Activated CD4-positive, alpha-beta T cell treated with anti-CD3 and anti-CD28 coated beads for 24 hours (primary cell): ENCODE data around the gene SH2D6.
"Not testable (repeated sequence)": the region's sequence is repeated elsewhere in the genome, so short reads cannot be mapped to it uniquely, and the experiment has no call there.

Experiments used
- DNase-seq, 2 donors: peaks; one replicate each; pipeline ENCODE4 v3.0.0-alpha.2; 2020; ENCODE audit warnings: low read depth in 2 of 2

Gene SH2D6

GRCh38 chr2:85439025-85439472 is 20.5 kb downstream of the SH2D6 start:
- no peak for DNase-seq

DNA sequence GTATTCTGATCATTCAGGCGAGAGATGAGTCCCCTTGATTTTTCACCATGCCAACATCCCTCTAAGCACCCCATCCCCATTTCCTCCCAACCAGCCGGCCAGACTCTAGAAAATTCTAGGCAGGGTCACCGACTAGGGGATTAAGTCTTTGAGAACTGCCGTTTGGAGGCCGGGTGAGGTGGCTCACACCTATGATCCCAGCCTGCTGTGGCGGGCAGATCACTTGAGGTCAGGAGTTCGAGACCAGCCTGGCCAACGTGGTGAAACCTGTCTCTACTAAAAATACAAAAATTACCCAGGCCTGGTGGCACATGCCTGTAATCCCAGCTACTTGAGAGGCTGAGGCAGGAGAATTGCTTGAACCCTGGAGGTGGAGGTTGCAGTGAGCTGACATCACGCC is 21.1 kb downstream of the SH2D6 start:
- DNase-seq: not testable (repeated sequence)

GRCh38 chr2:85439986-85440385 is 21.5 kb downstream of the SH2D6 start:
- no peak for DNase-seq

DNA sequence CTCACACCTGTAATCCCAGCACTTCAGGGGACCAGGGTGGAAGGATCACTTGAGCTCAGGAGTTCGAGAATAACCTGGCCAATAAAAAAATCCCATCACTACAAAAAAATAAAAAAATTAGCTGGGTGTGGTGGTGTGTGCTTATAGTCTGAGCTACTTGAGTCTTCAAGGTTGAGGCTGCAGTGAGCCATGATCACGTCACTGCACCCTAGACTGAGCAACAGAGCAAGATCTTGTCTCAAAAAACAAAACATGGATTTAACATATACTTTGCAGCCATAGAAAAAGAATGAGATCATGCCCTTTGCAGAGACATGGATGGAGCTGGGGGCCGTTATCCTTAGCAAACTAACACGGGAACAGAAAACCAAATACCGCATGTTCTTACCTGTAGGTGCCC is 22.2 kb downstream of the SH2D6 start:
- no peak for DNase-seq

- no peak for DNase-seq
Measured at GRCh38 chr2:85441864-85442263, 23.4 kb downstream of the SH2D6 start.

- DNase-seq: no peak
Measured at GRCh38 chr2:85444629-85445172, 26.2 kb downstream of the SH2D6 start.

DNA sequence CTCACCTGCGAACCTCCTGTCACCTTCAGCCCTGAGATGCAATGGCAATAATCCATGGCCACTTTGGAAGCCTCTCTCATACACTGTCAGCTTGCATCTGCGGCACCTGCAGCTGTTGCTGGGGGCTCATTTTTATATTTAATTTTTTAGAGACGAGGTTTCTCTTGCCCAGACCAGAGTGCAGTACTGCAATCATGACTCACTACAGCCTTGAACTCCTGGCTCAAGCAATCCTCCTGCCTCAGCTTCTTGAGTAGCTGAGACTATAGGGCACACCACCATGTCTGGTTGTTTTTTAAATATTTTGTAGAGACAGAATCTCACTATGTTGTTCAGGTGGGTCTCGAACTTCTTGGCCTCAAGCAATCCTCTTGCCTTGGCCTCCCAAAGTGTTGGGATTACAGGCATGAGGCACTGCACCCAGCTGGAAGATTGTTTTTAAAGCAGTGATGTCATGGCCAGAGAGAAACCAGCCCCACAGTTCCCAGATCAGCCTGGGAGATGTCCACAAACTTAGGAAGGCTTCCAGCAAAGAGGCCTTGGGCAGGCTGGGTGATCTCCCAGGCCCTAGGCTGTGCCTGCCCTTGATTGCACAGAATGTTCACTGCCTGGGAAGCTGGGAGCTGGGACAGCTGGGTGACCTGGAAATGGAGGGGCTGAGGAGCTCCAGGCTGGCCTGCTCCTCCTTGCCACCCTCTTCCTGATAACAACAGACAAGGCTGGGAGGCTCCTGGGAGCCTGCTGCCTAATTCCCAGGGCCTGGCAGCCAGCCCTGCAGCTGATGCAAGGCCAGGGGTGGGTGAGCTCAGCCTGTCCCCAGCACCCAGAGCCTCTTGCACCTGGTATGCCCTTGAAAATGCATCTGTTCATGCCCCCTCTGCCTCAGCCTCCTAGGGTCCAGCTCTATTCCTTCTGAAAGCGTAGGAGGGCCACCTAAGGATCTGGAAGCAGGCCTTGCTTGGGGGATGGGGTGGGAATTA is 27.1 kb downstream of the SH2D6 start:
- DNase-seq: no peak

DNA sequence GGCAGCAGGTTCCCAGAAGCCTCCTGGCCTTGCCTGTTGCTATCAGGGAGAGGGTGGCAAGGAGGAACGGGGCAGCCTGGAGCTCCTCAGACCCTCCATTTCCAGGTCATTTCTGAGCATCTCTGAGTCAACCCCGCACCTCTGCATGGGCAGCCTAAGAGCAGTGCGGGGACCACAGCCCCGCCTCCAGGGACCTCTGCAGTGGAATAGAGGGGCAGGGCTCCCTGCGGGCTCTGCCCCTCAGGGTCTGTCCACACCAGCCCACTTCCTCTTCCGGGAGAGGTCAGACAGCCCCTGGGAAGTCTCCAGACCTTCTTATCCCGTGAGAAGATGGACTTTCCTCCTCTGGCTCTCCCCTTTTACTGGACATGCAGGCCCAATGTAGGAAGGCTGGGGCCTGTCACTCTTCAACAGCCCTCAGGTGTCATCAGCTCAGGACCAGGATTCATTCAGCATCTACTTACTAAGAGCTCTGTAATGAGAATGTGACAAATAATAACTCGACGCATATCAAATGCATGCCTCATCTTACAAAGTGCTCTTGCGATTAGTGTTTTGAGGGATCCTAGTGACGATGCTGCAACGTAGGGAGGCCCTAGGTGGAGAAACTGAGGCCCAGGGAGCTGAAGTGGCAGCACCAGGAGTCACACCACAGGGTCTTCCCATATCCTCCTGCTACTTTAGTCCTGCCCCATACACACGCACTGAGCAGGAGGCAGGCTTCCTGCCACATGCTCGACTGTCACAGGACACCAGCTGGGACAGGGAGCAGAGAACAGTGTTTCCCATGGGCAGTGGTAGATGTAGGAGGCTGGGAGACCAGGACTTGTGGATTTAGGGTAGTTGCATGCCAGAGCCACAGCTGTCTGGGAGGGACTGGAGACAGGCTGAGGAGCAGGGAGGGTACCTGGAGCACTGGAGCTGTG is 28.0 kb downstream of the SH2D6 start:
- DNase-seq: no peak

DNA sequence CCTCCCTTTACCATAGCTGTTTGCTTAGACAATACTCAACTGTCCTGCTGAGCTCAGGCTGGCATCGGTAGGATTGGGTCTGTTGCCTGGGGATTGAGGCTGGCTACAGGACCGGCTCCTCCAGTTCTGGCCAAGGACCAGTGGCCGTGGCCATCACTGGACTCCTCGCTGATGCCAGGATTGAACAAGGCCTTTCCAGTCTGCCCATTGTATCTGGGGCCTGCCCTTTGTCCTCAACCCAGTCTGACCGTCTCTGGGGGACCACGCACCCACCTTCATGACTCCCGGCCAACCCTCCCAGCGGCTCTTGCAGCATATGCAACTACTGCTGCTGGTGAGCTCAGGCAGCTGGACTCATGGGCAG is 28.7 kb downstream of the SH2D6 start:
- no peak for DNase-seq

GRCh38 chr2:85448461-85449213 is 30.1 kb downstream of the SH2D6 start:
- no peak for DNase-seq

GRCh38 chr2:85449214-85449588 is 30.7 kb downstream of the SH2D6 start:
- DNase-seq: no peak

- DNase-seq: no peak
Measured at GRCh38 chr2:85452237-85452636, 33.7 kb downstream of the SH2D6 start.

DNA sequence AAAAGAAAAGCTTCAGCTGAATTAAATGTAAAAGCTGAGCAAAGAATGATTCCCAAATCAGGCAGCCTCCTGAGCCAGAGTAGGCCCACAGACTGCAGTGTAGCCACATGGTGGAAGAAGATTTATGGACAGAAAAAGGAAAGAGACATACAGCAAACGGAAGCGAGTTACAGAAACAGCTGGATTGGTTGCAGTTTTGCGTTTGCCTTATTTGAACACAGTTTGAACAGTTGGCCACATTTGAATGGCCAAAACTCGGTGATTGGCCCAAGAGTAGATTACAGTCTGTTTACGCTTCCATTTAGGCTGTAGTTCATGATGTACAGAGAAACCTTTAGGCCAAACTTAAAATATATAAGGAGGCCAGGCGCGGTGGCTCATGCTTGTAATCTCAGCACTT is 35.1 kb downstream of the SH2D6 start:
- no peak for DNase-seq

GRCh38 chr2:85455552-85456090 is 37.1 kb downstream of the SH2D6 start:
- no peak for DNase-seq

GRCh38 chr2:85457043-85457442 is 38.5 kb downstream of the SH2D6 start:
- no peak for DNase-seq

- no peak for DNase-seq
Measured at GRCh38 chr2:85457877-85458316, 39.4 kb downstream of the SH2D6 start.

DNA sequence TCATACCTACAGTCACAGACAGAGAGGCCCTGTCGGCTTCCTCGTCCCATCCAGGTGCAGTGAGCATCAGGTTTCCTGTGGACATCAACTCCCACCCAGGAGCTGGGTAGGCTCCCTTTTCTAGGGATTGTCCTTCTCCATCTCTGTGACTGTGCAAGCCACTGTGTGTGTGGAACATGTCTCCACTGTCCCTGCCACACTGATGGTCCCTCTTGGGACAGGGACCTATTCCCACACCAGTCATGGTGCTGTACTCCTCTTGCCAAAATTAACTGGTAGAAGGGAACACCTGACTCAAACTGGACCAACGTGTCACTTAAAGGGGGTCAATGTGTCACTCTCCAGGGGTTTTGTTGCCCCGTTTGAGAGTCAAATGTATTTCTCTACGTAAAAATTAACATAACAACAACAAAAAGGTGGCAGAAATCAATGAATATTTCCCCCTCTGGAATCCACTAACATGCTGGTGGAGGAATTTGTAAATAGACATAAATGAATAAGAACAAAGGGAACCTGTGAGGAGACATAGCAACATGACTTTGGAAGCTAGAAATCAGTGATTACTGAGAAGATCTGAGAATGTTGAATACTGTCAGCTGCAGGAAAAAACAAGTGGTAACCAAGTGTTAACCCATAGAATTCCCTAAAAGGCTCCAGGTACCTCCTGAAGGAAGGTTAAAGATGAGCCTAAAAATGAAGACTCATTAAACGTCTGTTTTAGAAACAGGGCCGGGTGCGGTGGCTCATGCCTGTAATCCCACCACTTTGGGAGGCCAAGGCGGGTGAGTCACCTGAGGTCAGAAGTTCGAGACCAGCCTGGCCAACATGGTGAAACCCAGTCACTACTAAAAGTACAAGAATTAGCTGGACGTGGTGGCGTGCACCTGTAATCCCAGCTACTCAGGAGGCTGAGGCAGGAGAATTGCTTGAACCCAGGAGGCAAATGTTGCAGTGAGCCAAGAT is 40.4 kb downstream of the SH2D6 start:
- no peak for DNase-seq

GRCh38 chr2:85459771-85460170 is 41.3 kb downstream of the SH2D6 start:
- DNase-seq: no peak

DNA sequence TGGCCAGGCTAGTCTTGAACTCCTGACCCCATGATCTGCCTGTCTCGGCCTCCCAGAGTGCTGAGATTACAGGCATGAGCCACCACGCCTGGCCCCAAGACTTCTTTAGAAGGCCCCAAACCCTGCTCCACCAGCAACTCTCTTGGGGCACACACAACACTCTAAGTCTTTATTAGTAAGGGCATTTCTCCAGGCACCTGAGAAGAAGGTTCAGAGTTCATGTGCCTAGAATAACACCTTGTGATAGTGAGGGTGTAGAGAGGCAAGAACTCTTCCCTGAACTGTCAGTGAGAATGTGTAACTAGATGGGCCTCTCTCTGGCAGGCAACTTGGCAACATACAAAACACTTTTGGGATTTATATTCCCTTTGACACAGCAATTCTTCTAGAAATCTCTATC is 43.8 kb downstream of the SH2D6 start:
- DNase-seq: no peak

DNA sequence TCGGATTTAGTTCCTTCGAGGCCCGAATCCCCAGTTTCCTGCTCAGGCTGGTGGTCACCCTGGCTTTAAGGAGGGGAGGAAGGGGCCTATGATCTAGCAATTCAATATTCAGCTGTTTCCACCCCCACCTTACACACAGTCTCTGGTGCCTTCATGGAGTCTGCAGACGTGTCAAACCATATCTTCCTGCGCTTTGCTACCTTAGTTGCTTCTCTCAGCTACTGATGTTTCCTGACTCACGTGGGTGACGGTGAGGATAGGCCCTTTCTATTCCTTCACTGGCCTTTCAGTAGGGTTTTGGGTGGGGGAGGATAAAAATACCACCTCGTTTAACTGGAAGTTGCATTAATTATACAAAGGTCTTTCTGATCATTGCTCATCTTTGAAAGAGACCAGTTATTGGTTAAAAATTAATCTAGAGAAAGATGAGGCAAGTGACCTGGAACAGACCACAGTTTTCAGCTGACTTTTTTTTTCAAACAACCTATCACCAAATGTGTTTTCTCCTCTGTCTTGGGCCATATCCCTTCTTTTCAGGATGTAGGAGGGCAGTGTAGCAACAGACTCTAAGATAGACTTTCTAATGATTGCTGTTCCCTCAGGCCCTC is 49.7 kb downstream of the SH2D6 start:
- DNase-seq: no peak
